HG02571 (cell line): ENCODE results near the gene ADNP.

Source experiments
- ATAC-seq: cut with Tn5 transposase; IDR thresholded peaks from one replicate; pipeline ENCODE4 v1.9.1; 2021; ENCODE audit warnings: mild to moderate bottlenecking, moderate library complexity; ENCODE audit not compliant: unreplicated experiment

ADNP gene

DNA sequence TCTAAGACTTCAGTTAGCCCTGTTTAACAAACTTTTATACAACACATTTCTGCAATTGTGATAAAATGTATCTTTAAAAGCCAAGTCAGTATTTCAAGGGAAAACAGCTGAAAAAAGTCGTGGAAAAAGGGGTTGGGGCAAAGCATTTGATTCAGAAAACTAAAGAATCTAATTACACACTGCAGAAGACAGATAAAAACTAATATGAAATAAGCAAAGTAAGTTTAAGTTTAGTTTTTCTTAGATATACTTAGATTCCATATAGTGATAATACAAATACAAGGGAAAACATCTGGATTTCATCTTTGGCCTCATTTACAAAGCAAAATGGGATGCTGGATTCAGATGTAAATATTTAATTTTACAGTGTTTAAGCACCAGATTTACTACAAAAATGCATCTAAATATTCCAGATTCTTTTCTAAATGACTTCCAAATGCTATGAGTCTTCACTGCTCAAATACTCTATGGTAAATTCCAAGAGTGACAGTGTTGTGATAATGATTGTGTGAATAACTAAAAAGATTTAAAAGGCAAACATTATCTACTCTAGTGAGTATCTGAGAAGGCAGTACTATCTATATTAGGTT lies 1.5 kb upstream of the ADNP start:
- no peak for ATAC-seq

DNA sequence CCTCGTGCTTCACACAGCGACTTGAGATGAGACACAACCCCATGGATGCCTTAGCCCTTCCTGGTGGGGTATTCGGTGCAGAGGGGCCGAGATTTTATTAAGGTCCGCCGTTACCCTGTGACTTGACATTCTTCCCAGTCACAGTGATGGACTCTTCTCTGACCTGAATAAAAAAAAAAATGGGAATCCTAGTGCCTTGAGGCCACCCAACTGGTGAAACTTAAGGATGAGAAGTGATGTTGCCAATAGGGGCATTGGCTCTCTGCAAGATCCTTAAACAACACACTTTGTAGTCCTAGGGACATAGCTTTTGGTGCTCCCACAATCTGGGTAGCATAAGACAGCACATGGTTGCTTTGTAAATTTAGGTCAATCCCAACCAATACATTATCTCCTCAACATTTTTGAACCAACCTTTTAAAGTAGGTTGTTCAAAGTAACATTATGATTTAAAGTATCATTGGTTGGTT lies 814 bp upstream of the ADNP start:
- no peak for ATAC-seq

DNA sequence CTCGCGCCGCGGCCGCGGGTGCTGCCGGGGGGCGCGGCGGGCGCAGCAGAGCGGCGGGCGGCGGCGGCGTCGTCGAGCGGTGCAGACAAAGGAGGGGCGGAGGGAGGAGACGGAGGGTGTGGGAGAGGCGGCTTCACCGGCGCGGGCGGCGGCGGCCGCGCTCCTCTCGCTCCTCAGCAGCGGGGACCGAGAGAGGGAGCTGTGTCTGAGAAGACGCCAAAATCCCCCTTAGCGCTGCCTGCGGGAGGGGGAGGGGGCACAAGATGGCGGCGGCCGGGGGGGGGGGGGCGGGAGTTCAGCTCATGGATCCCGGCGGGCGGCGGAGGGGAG lies 296 bp downstream of the ADNP start:
- peak; percentile 13 for ATAC-seq

DNA sequence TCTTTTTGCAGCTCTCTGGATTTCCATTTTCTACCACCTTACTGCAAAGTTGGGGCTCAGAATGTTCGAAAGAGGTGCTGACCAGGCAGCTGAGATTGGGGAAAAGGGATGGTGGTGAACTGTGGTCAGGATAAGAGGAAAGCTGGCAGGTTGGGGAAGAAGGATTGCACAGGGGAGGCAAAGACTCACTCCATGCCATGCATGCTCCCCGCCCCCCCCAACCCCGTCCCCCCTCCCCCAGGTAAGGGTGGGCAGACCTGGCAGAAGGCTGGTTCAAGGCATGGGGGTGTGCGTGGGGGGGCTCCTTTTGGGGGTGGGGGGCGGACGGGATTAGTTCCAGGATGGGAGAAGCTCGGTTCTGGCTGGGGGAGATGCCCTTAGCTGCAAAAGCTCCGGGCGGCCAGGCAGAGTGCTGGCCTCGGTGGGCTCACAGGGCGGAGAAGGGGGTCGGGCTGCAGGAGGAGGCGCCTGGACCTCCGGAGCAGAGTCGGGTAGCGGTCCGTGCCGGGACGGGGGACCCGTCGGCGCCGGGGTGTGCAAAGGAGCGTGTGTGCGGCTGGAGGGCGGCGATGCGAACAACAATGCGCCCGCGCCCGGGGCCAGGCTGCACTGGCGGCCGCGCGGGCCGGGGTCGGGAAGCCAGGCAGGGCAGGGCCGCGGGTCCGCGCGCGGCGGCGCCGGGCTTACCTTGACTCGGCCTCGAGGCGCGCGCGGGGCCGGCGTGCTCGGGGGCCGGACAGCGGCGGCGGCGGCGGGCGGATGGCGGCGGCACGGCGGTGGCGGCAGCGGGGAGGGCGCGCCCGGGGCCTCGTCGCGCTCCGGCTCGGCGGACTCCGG lies 880 bp downstream of the ADNP start:
- ATAC-seq = peak; percentile 10

DNA sequence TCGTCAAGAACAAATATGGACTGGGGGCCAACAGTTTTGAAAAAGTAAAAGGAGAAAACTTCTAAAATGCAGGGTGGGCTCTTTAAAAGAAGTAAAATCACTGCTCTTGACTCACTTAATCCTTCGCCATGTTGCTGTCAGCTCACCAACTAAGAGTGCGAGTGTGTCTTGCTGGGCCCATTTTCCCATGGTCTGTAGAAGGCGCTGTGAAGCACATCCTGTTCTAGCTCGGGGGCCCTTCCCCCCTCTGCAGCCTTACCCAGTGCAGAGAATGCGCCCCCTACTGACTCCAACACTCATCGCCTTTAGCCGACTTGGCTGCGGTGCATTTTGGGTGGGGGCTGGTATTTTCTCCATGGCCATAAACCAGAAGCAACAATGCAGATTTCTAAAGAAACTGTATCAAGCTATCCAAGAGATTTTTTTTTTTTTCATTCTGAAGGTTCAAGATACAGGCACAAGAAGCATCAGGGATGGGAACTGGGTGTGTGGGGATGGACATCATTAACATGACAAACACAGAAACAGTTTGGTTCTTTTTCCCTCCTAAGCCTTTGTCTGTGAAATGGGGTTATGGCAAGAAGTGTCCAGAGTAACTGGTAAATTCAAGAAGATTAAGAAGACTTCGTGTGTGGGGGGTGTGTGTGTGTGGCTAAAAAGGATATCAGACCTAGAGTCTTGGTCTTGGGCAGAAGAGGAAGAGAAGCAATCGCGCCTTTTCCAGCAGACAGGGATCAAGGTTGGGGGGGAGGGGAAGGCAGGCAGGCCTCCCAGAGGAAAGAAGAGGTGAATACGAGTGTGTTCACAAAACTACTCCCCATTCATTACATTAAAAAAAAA lies 1.7 kb downstream of the ADNP start:
- peak; percentile 50 for ATAC-seq

DNA sequence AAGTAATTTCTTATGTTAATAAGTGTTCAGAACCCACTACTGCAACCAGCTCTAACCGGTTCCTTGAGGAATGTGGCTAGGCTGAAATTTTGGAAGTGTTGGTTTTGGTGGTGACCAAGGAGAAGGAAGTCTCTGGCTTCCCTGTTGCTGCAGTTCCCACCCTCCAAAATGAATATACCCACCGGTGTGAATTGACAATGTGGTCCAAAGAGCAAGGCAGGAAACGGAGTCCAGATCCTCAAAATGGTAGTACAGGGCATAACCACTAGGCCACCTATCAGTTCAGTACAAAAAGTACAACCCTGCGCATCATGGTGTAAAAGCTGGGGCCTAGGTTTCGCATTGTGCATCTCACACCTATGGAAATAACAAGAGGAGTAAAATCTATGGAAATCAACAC lies 2.8 kb downstream of the ADNP start:
- ATAC-seq = no peak

DNA sequence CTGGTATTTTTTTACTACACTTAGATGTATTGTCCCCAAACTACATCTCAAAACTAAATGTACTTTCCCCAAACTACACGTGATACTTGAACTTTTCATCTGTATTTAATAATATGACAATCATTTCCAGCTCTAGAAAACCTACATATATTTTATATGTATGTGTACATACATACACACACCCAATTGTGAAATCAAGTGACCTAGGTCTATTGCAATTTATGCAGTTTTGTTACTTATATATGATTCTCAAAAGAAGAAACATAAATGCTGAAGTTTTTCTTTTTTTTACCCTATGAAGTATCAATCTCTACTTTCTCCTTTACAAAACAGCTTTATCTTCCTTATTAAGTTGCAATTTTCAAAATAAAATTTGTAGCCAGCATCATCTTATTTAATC lies 4.7 kb downstream of the ADNP start:
- ATAC-seq = no peak

DNA sequence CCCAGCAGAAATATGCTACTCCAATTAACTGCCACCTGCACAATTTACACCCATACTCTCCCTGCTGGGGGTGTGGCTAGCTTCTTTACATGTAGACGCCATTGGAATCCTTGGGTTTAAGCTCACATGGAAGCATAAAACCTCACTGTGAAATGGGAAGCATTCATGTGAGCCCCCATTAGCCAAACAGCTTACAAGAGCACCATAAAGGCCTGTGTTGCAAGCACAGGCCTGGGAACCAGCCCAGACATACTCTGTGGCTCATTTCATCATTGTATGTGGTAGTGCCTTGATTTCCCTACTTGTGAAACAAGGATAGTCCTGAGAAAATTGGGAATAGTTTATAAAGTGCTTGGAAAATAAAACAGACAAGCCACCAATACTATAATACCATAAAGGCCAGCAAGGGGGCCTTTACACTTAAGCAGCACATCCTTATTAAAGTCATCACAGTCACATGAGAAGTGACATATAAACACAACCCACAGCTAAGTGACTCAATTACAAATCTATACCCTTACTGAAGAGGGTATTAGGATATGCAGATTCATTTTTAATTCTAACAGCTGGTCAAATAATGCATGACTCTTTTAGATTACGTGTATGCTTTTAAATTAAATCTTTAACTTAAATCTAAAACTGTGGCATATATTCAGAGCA lies 6.8 kb downstream of the ADNP start:
- no peak for ATAC-seq

DNA sequence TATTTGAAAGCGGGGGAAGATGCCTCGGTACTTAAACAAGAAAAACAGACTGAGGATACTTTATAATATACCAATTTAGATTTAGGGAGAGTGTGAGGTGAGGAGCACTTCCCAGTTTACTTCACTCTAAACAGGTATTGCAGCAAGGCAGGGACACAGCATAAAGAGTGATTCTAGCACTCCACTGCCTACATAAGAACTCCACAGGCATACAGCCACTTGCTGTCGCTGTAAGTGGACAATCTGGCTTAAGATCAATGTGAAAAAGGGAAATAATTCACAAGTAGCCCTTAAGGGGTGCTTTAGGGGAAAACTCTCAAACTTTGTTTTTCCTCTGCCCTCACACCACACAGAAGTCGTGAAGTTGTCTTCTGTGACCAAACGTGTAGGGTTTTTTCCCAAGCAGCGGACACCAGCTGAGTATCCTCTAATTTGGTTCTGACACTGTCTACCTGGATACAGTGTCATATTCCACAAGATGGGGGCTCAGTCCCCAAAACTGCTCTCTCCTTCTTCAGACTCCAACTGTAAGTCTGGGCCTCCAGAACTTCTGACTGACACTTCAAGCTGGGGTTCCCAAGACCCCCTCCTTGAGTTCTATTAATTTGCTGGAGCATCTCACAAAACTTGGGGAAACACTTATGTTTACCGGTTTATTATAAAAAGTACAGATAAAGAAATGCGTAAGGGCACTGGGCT lies 9.3 kb downstream of the ADNP start:
- ATAC-seq = no peak

DNA sequence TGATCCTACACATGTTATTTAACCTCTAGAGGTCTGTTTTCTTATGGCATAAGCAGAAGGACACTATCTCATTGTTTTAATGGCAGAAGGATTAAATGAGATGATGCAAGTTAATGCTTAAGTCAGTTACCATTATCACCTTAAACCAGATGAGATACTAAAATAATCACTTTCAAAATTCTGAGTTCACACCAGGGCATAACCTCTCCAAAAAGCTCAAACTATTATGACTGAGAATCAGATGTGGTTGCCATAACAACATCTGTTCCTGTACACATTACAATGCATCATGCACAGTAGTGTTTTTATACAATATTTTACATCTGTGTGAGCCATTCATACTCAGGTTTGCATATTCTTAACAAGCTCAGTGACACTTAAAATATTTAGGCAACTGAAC lies 10.2 kb downstream of the ADNP start:
- ATAC-seq = no peak

DNA sequence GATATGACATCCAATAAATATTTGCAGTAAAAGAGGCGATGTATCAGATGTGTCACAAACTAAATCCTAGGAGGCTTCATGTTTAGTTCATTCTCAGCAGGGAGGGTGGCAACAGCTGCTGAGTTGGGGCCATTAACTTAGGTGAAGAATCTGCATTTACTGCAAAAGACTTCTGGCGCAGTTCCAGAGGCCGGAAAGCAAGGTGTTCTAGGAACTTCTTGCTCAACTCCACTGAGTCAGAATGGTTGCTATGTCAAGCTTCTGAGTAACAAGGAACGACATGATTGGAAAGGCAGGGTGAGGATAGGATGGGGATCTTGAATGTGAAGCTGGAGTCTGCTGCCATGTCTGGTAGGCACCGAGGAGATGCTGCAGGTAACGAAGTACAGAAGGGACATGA lies 11.7 kb downstream of the ADNP start:
- no peak for ATAC-seq

DNA sequence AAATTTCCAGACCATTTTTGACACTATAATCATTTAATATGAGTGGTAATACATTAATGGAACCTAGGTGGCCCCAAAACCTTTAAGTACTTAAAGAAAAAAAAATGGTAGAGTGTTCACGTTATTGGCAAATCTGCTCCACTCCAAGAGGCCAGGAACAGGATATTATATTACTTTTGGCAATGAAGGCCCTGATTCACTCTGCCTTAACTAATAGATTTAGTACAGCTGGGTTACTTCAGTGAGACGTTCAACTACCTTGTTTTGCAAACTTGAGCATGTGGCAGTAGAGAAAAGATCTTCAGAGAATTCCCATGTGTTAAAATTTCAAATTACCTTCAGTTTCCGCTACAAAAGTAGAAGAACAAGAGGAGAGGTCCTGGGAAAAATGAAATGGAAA lies 12.8 kb downstream of the ADNP start:
- no peak for ATAC-seq

DNA sequence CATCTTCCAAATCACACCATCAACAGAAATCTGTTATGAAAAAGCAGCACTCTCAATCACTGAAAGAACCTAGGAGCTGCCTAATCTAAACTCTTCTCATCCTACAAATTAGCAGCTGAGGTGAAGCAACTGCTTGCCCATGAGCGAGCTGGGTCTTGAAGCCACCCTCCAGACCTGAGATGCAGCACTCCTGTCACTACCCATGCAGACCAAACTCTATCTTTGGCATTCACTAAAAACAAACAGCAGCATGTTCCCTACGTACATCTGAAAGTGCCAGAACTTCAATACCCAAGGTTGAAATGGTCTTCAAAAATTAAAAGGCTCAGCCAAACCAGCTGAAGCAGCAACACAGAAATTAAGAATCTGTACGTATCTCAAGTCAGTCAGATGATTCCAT lies 14.3 kb downstream of the ADNP start:
- ATAC-seq = no peak

DNA sequence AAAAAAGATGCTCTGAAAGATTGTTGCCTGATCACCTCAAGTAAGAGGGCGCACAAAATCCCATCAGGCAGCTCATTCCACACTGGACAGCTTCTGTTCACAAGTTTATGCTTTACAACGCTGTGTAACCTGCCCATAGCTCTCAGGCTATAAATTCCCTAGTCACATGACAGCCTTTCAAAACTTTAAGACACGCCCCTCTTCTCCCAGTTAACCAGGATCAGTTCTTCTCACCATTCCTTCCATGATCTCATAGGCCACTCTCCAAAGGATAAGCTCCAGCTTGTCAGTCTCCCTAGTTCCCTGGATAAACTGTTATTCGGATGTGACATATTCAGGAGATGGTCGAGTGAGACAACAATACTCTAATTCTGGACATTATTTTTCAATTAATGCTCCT lies 15.0 kb downstream of the ADNP start:
- no peak for ATAC-seq

DNA sequence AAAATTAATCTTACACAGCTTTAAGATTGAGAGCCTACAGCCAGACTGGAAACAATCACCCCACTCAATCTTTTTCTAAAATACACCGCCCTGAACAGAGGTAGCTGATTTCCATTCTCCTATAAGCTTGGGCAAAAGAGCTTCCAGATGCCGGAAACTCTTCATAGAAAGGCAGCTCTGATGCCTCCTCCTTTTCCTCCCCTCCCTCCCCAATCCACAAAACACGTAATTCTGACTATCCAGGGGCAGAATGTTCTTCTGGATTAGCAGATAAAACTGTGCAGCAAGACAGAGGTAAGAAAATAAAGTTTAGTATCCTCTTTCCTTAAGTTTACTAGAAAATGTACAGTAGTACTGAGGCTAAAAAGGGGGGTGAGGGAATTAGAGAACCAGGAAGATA lies 15.8 kb downstream of the ADNP start:
- ATAC-seq = no peak

DNA sequence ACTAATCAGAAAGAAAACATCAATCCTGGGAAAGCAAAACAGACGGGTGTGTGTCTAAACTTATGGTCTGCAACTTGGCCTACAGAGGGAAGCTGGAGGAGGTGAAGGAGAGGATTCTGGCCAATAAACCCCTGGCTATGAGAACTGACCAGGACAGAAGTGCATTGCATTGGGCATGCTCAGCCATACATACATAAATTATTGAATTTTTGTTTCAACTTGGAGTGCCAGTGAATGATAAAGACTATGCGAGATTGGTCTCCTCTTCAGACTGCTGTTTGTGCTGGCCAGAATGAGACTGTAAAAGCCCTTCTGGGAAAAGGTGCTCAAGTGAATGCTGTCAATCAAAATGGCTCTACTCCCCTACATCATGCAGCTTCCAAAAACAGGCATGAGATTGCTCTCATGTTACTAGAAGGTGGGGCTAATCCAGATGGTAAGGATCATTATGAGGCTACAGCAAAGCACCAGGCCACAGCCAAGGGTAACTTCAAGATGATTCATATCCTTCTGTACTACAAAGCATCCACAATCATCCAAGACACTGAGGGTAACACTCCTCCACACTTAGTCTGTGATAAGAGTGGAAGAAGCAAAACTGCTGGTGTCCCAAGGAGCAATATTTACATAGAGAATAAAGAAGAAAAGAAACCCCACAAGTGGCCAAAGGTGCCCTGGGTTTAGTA lies 17.4 kb downstream of the ADNP start:
- no peak for ATAC-seq

DNA sequence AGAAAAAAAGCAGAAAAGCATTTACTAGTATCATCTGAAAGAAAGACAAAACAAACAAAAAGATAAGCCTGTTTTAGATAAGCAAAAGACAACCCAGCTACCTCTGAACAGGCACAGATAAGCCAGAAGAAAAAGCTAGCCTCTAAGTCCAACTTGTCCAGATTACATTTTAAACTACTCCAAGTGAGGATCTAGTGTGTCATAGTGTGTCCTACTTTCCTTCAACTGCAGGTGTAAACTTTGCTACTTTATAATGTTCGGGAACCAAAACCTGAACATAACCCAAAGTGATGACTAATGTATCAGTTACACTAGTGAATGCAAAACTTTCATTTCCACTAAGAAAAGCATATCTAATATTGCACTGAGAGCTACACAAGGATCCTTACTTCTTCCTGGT lies 19.5 kb downstream of the ADNP start:
- ATAC-seq = no peak

DNA sequence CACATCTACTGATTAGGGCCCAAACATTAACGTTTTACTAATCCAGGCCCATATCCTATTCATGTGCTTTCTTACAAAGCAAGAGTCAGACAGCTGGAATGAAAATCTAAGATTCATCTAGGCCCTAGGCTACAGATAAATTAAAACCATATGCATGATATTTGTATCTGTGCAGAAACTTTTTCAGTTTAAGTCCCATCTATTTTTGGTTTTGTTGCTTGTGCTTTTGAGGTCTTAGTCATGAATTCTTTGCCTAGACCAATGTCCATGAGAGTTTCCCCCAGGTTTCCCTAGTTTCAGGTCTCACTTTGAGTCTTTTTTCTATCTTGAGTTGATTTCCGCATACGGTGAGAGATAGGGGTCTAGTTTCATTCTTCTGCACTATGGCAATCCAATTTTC lies 20.2 kb downstream of the ADNP start:
- no peak for ATAC-seq

DNA sequence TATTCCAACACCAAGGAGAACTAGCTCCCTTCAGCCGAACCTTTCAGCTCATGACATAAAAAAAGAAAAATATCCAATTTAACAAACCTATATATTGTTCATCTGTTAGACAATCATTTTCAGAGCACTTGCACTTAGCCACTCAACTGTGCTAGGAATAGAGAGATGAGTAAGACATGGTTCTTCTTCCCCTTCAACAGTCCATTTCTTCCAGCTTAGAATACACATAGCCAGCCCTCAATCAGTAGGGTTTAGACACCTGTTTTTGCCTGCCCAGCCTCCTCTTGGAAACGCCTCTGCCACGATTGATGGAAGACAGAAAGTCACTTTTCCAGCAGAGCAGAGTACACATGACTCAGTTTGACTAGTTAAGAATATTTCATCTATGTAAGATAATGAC lies 21.8 kb downstream of the ADNP start:
- ATAC-seq = no peak

DNA sequence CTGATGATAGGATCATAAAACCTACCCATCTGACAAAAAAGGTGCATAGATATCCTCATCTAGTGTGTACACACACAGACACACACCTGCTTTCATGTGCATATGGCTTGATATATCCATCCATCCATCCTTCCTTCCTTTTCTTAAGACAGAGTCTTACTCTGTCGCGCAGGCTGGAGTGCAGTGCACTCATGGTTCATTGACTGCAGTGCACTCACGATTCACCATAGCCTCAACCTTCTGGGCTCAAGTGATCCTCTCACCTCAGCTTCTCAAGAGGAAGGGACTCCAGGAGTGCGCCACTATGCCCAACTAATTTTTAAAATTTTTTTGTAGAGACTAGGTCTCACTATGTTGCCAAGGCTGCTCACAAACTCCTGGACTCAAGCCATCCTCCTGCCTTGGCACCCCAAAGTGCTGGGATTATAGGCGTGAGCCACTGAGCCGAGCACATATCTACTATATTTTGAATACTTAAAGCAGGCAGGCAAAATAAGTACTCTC lies 27.1 kb downstream of the ADNP start:
- ATAC-seq = no peak
